Measurements from ENCODE around the gene GRID1. TPM values are rescaled to one million over a fixed set of nuclear protein-coding genes. Genes with fewer than 3 reads are reported as not detected.

Gene GRID1
- total RNA-seq, 2 donors from 2014 or later: 0.31 to 1.0 TPM

DNA sequence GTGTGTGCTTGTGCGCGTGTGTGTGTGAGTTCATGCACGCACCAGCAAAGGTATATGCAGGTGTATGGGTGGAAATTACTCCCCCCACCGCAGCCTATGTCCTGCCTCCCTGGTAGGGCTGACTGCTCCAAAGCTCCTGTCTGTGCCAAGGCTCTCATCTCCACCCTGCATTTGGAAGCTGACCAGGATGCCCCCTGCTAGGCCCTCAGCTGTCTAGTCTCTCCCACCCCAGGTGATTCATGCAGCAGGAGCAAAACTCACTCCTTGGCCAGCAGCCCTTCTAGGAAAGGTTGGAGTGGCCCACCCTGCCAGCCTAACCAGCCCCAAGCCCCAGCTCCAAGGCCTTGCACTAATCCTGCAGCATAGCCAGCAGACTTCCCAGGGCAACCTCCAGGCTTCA, 148.4 kb downstream of the GRID1 start:
- intact Hi-C loops (cut with DNase I, micrococcal nuclease): no loop called here
- ATAC-seq (no peak), DNase-seq (no peak)

DNA sequence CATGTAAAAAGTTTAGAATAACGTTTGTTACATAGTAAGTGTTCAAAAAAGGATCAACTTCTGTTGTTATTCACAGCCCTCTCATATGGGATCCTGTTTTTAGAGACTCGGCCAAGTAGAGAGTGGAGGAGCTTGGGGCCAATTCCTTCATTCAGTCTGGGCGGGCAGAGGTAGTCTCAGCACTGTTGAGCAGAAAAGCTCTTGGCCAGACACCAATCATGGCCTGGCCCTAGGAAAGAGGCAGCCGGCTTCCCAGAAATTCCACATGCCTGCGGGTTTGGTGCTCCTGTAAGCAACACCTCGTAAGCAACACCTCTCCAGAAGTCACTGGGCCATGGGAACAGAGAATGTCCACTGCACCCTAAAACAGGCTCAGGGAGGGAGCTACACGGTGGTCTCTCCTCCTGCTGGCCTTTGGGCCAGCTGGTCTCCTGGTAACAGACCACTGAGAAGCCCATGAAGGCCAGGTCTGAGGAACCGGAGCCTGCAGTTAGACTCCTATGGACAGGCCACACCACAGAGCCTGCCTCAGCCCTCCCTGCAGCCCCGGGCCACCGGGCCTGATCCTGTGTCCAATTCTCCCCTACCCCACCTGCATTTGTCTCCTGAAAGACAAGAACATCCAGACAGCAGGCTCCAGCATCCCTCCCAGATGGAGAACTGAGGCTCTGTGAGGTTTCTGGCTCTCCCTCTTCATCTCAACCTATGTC, 149.1 kb downstream of the GRID1 start:
- intact Hi-C loops (cut with DNase I, micrococcal nuclease): no loop called here
- DNase-seq (no peak), ATAC-seq (no peak)

DNA sequence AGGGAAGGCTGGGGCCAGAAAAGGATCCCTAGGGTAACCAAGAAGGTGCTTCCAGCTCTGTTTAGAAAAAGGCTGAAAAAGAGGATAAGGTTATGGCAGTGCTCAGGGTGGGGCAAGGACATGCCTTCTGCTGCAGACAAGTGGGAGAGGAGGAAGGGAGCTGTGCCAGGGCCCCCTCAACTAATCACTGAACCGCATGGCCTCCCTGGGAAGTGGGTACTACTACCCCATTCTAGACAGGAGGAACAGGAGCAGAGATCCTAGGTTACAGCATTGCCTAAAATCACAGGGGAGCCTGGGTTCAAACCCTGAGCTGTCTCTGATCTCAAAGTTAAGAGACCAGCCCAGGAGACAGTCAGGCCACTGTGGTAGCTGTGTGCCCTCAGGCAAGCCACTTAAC, 149.7 kb downstream of the GRID1 start:
- no peak for ATAC-seq
- no peak for DNase-seq
- intact Hi-C loops (cut with DNase I, micrococcal nuclease): no loop called here

DNA sequence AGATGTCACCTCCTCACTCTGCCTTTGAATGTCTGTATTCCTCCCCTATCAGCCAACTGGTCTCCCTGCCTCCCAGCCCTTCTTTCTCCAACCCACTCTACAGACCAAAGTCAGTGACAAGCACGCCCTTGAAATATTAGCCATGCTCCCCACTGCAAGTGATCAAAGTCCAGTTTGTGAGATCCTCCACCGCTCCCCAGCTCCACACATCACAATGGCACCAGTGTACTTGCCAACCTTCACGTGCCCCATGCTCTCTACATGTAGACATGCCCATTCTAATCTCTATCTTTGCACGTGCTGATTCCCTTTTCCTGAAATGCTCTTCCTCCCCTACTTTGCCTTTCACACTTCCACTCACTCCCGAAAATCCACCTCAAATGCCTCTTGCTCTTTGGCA, 150.9 kb downstream of the GRID1 start:
- DNase-seq (no peak), ATAC-seq (no peak)
- intact Hi-C loops (cut with DNase I, micrococcal nuclease): no loop called here

DNA sequence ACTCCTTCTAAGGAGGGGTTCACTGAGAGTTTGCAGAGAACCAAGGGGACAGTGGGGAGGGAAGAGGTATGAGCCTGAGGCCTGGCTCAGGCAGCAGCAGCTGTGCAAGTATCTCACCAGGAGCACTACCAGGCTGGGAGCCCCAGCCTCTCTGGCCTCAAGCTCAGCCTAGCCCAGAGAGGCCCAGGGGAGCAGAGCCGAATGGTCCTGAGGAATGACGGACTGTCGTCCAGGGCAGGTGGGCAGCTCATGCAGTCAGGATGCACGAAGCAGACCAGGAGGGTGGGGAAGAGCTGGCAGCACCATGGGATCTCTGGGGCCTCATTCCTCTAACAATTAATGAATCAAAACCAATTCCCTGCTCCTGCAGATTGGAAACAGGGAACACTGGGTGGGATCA, 151.5 kb downstream of the GRID1 start:
- intact Hi-C loops (cut with DNase I, micrococcal nuclease): no loop called here
- DNase-seq: no peak
- ATAC-seq: no peak

DNA sequence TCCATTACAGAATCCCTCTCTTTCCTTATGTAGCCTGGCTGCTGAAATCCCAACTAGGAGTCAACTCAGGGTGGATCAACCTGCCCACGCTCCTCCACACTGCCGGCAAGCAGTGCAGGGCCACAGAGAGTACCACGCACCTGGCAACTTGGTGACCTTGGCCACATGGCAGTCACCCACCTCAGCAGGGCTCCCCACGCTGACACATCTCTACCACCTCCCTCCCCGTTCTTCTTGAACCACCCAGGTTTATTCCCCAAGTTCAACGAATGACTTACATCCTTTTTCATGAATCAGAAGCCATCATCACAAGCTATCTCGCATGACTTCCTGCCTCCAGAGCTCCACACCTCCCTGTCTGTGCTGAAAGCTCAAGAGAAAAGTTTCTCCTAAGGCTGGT, 153.4 kb downstream of the GRID1 start:
- intact Hi-C loops (cut with DNase I, micrococcal nuclease): no loop called here
- ATAC-seq: no peak
- DNase-seq: no peak

DNA sequence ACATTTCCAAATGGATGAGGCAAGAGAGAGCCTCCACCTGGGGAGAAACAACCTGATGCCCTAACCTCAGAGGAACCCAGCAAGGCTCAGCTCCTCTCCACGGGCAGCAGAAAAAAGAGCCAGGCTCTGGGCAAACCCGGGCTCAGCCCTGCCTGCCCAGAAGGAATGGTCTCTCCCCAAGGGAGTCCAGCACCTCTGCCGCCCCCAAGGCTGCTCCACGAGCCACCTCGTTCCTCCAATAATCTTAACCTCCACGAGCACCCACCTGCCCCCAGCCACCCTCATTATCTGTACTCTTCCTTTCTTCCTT, 154.2 kb downstream of the GRID1 start:
- DNase-seq: no peak
- intact Hi-C loops (cut with DNase I, micrococcal nuclease): no loop called here
- ATAC-seq: no peak

DNA sequence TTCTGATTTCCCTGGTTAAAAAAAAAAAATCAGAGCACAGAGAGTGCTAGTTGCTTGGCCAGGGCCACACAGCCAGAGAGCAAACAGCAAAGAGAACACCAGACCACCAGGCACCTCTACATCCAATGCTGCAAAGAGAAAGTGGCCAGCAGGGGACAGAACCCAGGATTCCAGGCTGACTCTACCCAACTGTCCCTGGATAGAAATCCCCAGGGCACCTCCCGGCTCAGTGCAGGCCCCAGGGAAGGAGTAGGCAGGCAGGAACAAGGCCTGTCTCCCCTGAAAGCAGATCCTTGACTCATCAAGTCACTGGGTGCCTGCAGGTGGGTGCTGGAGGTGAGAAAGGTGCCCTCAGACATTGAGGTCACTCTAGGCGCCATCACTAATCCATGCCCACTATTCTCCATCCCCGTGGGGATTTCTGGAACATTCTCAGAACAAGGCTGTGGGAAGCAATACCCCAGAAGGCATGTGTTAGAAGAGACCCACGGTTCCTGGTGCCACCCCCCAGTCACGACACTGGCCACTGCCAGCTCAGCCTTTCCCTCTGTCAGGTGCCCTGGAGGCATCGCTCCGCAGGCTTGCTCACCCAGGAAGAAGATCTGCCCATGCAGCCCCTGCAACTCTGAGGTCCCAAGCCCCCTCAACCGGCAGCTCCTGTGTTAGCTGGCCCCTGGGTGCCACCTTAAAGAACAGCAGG, 154.8 kb downstream of the GRID1 start:
- ATAC-seq (no peak), DNase-seq (no peak)
- intact Hi-C loops (cut with DNase I, micrococcal nuclease): no loop called here

DNA sequence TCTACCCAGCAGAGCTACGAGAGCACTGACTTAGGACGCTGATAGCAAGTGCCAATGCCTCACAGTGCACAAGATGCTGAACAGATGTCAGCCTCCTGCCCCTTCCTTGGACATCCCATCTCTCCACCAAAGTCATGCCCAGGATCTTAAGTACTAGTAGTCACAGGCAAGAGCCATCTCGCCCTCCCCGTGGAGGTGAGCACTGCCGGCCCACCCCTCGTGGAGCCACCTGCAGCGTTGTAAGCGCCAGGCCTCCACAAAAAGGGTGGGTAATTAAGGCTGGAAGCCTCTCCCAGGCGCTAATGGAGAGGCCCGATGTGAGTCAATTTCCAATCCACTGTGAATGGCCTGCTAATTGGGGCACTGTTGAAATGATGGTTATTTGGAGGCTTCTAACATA, 156.2 kb downstream of the GRID1 start:
- ATAC-seq: no peak
- intact Hi-C loops (cut with DNase I, micrococcal nuclease): no loop called here
- DNase-seq: no peak

DNA sequence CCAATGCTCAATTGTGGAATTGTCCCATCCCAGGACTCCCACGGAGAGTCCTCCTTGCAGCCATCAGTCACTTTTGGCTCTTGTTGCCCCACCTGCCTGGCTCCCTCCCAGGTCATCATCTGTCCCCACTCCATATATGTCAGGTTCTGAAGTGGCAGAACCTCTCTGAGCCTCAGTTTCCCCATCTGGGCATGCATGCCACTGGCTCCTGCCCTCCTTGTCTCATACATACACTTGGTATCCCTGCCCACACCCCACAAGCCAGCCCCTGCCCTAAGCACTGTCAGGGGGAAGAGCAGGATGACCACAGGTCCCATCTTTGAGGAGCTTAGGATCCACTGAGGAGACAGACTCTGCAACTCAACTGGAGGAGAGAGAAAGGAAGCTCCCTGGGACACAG, 156.9 kb downstream of the GRID1 start:
- intact Hi-C loops (cut with DNase I, micrococcal nuclease): no loop called here
- ATAC-seq (no peak), DNase-seq (no peak)

DNA sequence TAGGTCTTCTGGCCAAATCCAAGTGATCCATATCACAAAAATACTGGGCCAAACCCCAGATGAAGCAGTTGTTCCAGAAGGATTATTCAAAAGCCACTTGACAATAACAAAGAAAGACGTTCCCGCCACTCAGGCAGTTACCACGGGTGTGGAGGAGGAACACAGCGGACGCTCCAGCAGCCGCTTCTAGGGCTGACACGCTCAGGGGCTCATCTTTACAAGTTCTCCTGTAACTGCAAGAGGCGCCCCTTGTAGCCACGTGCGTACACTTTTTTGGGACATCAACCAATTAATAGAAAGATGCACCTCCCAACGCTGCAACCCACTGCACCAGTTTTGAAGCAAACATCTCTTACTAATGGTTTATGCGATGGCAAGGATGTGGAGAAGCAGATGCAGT, 159.4 kb downstream of the GRID1 start:
- DNase-seq: no peak
- ATAC-seq: no peak
- intact Hi-C loops (cut with DNase I, micrococcal nuclease): no loop called here

DNA sequence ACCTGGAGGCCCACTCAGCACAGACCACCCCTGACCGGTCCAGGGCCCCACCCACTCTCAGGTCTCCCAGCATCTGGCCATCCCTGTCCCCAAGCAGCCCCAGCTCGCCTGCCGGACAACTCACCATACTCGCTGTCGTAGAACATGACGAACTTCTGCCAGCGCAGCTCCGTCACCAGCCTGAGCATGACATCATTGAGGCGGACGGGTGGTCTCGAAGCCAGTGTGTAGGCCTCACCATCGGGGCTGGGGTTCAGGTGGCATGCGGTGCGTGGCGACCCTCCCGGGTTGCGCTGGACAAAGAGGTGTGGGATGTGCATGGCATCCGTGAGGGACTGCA, 160.4 kb downstream of the GRID1 start:
- DNase-seq (no peak), ATAC-seq (no peak)
- intact Hi-C loops (cut with DNase I, micrococcal nuclease): no loop called here

DNA sequence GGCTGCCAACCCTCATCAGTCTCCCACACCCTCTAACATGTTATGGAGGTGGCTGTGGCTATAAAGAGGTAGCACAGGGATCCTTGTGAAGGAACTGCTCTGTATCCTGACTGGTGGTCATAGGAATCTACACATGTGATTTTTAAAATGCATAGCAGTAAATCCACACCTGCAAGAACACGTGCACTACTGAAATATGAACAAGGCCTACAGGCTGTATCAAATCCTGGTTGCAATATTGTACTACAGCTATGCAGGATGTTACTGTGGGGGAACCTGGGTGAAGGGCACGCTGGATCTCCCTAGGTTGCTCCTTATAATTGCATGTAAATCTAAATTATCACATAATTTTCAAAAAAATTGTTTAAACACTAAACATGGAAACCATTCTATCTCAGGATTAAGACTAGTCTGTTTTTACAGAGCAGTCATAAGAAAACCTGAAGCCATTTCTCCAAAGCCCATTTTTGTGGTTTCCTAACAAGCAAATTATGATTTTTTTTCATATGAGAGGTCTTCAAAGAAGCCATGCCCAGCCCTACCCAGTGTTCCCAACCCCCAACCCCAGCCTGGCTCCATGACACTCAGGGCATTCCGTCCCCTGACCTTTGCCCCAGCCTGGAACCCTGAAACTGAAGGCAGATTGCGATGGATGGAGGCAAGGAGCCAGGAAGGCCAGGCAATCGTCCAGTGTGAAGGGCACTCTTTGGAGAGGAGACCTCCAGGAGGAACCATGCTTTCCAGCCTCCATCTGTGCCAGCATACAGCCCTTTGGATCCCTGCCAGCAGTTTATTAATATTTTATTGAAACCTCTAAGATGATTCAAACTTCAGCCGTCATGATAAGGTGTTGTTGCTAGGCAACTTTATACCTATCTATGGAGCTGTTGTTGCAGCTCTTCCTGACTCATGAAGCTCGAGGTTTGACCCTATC, 161.0 kb downstream of the GRID1 start:
- no peak for DNase-seq
- ATAC-seq: no peak
- intact Hi-C loops (cut with DNase I, micrococcal nuclease): no loop called here

DNA sequence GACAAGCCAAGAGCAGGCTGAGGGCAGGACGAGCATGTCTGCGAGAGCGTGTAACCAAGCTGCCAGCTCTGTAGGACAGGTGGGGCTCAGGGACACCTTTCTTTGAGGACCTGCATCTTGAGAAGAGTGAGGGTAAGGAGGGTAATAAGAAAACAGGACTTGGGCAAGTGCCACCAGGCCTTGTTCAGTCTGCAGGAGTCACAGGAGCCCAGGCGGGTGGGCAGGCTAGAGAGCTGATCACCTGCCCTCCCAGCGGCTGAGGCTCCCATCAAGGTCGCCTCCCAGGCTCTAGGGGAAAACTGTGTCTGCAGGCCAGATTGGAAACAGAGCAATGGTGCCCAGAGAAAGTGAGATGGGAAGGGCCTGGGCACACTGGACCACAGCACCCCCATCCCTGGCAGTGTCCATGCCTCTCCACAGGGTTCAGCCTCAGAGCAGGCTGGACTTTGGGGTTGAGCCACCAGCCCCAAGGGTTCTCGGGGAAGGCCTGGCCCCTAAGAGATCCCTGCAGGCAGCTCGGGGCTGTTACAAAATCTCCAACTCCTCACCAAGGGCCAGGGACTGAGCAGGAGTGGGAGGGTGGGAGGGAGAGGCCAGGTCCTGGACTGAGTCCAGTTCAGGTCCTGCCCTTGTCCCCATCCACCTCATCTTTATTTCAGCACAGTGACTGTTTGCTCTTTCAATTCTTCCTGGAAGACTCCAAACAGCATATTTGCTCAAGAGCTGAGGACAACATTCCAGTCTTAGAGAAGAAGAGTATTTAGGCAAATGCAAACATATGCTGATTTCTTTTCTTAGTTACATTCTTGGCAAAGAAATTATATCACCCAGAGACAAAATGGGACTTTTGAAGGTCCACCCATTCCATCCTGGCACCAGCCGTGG, 161.9 kb downstream of the GRID1 start:
- no peak for ATAC-seq
- intact Hi-C loops (cut with DNase I, micrococcal nuclease): no loop called here
- no peak for DNase-seq

DNA sequence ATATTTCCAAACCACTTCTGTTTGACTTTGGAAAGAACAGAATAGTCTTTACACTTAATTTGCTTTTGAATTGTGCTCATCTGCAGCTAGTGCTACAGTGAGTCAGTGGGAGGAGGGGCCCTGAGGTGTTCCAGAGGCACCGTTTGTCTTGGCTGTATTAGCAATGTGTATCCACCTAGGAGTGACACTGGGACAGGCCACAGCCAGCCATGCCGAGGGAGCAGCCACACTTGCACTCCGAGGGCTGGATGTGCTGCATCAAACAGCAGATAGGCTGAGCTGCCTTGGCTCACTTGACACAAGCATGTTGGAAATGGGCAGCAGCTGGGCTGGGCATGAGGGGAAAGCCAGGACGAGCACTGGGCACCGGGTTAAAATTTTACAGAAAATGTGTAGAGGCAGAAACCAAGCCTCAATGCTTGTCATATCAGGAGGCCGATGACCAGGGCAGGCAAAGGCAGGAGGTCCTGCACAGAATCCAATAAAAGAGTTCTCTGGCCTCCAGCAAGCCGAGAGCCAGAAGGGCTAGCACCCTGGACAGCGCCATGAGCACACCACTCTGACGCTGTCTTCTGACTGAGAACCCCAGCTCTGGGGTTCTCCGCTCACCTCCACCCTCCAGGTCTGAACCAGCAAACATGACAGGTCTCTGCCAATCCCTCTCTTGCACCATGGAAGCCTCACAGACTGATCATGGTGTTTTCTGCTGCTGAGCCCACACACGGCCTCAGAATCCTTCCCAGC, 163.3 kb downstream of the GRID1 start:
- ATAC-seq (no peak), DNase-seq (no peak)
- intact Hi-C loops (cut with DNase I, micrococcal nuclease): no loop called here

DNA sequence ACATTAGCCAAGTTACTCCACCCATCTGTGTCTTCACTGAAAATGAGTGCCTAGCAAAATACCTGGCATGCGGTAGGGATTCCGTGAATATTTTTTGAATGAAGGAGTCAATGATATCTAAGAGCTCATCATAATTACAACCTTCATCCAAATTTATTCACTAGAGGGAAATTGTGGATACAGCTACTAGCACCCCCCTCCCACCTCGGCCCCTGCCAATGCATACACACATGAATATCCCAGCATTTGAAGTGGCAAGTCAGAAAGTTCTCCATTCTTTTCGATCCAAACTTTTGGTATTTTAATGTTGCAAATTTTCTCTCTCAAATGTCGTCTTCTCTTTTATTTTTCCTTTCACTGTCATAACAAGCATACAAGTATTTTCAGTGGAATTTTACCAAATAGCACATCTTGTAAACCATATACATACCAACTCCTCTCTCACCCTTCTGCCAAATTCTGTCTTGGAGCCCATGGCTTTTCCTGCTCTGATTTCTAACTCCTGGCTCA, 164.3 kb downstream of the GRID1 start:
- intact Hi-C loops (cut with DNase I, micrococcal nuclease): no loop called here
- ATAC-seq (no peak), DNase-seq (no peak)

DNA sequence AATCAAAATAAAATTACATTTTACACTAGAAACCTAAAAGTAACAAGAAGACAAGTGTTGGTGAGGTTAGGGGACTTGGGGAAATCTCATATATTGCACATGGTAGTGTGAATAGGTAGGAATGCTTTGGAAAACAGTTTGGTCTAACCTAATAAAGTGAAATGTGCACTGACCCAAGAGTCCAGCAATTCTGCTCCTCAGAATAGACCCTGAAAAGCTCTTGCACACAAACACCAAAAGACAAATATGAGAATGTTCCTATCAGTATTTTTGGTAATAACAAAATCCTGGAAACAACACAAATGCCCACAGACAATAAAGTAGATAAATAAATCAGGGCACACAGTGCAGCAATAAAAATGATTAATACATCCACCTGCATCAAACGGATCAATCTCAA, 165.7 kb downstream of the GRID1 start:
- intact Hi-C loops (cut with DNase I, micrococcal nuclease): no loop called here
- DNase-seq (no peak), ATAC-seq (no peak)

DNA sequence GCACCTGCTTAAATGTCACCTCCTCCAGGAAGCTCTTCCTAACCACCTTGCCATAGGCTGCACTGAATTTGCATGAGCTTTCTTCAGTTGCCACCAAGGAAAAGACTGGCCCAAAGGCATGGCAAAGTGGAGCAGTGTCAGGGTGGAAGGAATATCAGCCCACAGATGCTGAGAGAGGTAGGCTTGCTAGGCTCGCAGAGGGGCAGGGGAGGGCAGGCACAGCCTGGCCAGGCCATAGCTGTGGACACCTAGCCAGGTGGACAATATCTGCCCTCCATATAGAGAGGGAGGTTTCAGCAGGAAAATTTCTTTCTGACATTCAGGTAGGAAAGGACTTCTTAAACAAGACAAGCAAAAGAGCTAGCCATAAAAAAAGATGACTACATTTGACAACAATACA, 166.3 kb downstream of the GRID1 start:
- no peak for ATAC-seq

More for the DNA sequence above, 166.3 kb downstream of the GRID1 start:
- DNase-seq: no peak
- intact Hi-C loops (cut with DNase I, micrococcal nuclease): no loop called here
